Measurements from ENCODE around the gene RHO. TPM values are rescaled to one million over a fixed set of nuclear protein-coding genes. Genes with fewer than 3 reads are reported as not detected.
"Not testable (repeated sequence)": the region's sequence is repeated elsewhere in the genome, so short reads cannot be mapped to it uniquely, and the experiment has no call there.

Gene RHO
- total RNA-seq, 4 donors from 2014 or later, result not detected

GRCh38 chr3:129542747-129543146 is 14.3 kb downstream of the RHO start:
- DNase-seq, result no peak
- intact Hi-C loops (cut with DNase I; ENCODE audit: low total_unique reads), result no loop called here

GRCh38 chr3:129543156-129543790 is 14.8 kb downstream of the RHO start, which contains the start of gene H1-8:
TSS of gene H1-8 (plus strand) at chr3:129543175. CDS start at chr3:129543219, 44 bp downstream.
- H3K27me3 ChIP-seq, result no peaks in the 10 kb centered on the region
- H3K4me1 ChIP-seq, result no peaks in the 10 kb centered on the region
- H3K9me3 ChIP-seq, result no peaks in the 10 kb centered on the region
- DNase-seq, result no peak
- in situ Hi-C loops (cut with MboI; ENCODE audit: low sequenced_read_pairs in 4 of 4), result no loop called here
- intact Hi-C loops (cut with DNase I; ENCODE audit: low total_unique reads), result no loop called here
- no peak within 1 kb of the TSS for H3K27ac ChIP-seq
- H3K4me3 ChIP-seq, result no peak within 1 kb of the TSS
- no peak for ATAC-seq
- TF ChIP-seq CTCF (IDR thresholded peaks at IDR 0.05 in 4 of 5, conservative IDR thresholded peaks at IDR 0.05 in 1 of 5), result no peak
- TF ChIP-seq POLR2A (IDR thresholded peaks at IDR 0.05), result no peak
- H3K36me3 ChIP-seq, result no peaks in the 10 kb centered on the region

More at GRCh38 chr3:129542747-129543146, 14.3 kb downstream of the RHO start:
- no peak for ATAC-seq
- Histone ChIP-seq H3K4me3 (no peak overlapping the region), H3K9me3 (no peaks in the 10 kb centered on the region), H3K27me3 (no peaks in the 10 kb centered on the region), H3K27ac (no peak overlapping the region), H3K36me3 (no peaks in the 10 kb centered on the region), H3K4me1 (no peaks in the 10 kb centered on the region)
- no peak for TF ChIP-seq CTCF (IDR thresholded peaks at IDR 0.05 in 4 of 5, conservative IDR thresholded peaks at IDR 0.05 in 1 of 5)
- no peak for TF ChIP-seq POLR2A (IDR thresholded peaks at IDR 0.05)
- in situ Hi-C loops (cut with MboI; ENCODE audit: low sequenced_read_pairs in 4 of 4), result no loop called here

- ATAC-seq, result no peak
- no peaks in the 10 kb centered on the region for H3K27me3 ChIP-seq
- H3K4me3 ChIP-seq, result no peak overlapping the region
- H3K27ac ChIP-seq, result no peak overlapping the region
- intact Hi-C loops (cut with DNase I; ENCODE audit: low total_unique reads) (no loop called here), in situ Hi-C loops (cut with MboI; ENCODE audit: low sequenced_read_pairs in 4 of 4) (no loop called here)
- H3K36me3 ChIP-seq, result no peaks in the 10 kb centered on the region
- no peaks in the 10 kb centered on the region for H3K9me3 ChIP-seq
- TF ChIP-seq POLR2A (IDR thresholded peaks at IDR 0.05), result no peak
- TF ChIP-seq CTCF (IDR thresholded peaks at IDR 0.05 in 4 of 5, conservative IDR thresholded peaks at IDR 0.05 in 1 of 5), result no peak
- no peaks in the 10 kb centered on the region for H3K4me1 ChIP-seq
- no peak for DNase-seq
These were observed 15.6 kb downstream of the RHO start for GRCh38 chr3:129543999-129544398.

GRCh38 chr3:129545951-129546350 is 17.5 kb downstream of the RHO start:
- H3K4me3 ChIP-seq; DNase-seq; intact Hi-C loops (cut with DNase I; ENCODE audit: low total_unique reads); ATAC-seq; H3K36me3 ChIP-seq; in situ Hi-C loops (cut with MboI; ENCODE audit: low sequenced_read_pairs in 4 of 4); H3K4me1 ChIP-seq; H3K27ac ChIP-seq; H3K9me3 ChIP-seq; H3K27me3 ChIP-seq: not testable (repeated sequence)

- in situ Hi-C loops (cut with MboI; ENCODE audit: low sequenced_read_pairs in 4 of 4) (no loop called here), intact Hi-C loops (cut with DNase I; ENCODE audit: low total_unique reads) (no loop called here)
- TF ChIP-seq POLR2A (IDR thresholded peaks at IDR 0.05), result no peak
- TF ChIP-seq CTCF (IDR thresholded peaks at IDR 0.05 in 4 of 5, conservative IDR thresholded peaks at IDR 0.05 in 1 of 5), result no peak
- ATAC-seq (no peak), DNase-seq (no peak)
- H3K4me1 ChIP-seq, result peaks cover 0 to 3% of the 10 kb centered on the region in 2 donors
- H3K4me3 ChIP-seq, result no peak overlapping the region
- H3K27me3 ChIP-seq, result no peaks in the 10 kb centered on the region
- H3K27ac ChIP-seq, result no peak overlapping the region
- H3K36me3 ChIP-seq, result no peaks in the 10 kb centered on the region
- no peaks in the 10 kb centered on the region for H3K9me3 ChIP-seq
These were observed 18.8 kb downstream of the RHO start for GRCh38 chr3:129547241-129547640.
